Chondrocyte (in vitro differentiated cells): ENCODE data around the gene ZIK1. TPM values are rescaled to one million over a fixed set of nuclear protein-coding genes. Genes with fewer than 3 reads are reported as not detected.

Experiments
- DNase-seq: peaks from one replicate; pipeline ENCODE4 v3.0.0; 2021; ENCODE audit warnings: mixed read lengths, low spot score
- H3K27ac Mint-ChIP-seq: one replicate; pipeline ENCODE4 v1.8.0; 2021; ENCODE audit warnings: mild to moderate bottlenecking, moderate library complexity, mixed read lengths; ENCODE audit not compliant: unreplicated experiment
- H3K27me3 Mint-ChIP-seq: 2 replicates; pipeline ENCODE4 v1.8.0; 2021; ENCODE audit warnings: low read depth, mixed read lengths
- H3K36me3 Mint-ChIP-seq: 2 replicates; pipeline ENCODE4 v1.8.0; 2021; ENCODE audit warnings: low read depth, mixed read lengths
- H3K4me1 Mint-ChIP-seq: 2 replicates; pipeline ENCODE4 v1.8.0; 2021; ENCODE audit warnings: low read depth, mild to moderate bottlenecking, mixed read lengths
- H3K4me3 Mint-ChIP-seq: one replicate; pipeline ENCODE4 v1.8.0; 2021; ENCODE audit warnings: mild to moderate bottlenecking, moderate library complexity, mixed read lengths; ENCODE audit not compliant: unreplicated experiment
- H3K9me3 Mint-ChIP-seq: 2 replicates; pipeline ENCODE4 v1.8.0; 2021; ENCODE audit warnings: low read depth, mixed read lengths
- CTCF ChIP-seq: fragments of 200-600 bp; sonication (generic); IDR thresholded peaks from 2 replicates; pipeline ENCODE4 v1.5.0; 2021; ENCODE audit warnings: antibody characterized with exemption, mild to moderate bottlenecking, moderate library complexity
- total RNA-seq: library from RNA; stranded (reverse); gene quantifications from 3 replicates; pipeline ENCODE4 v1.2.1, GENCODE V29; 2021

The ZIK1 gene
- total RNA-seq, 1 donor from 2014 or later, result 5.5 TPM

GRCh38 chr19:57611113-57611512, 27.2 kb downstream of the ZIK1 start:
- Mint-ChIP-seq H3K27ac (no peak overlapping the region), H3K4me1 (peaks cover 21% of the 10 kb centered on the region), H3K36me3 (peaks cover 27% of the 10 kb centered on the region), H3K27me3 (no peaks in the 10 kb centered on the region), H3K4me3 (no peak overlapping the region), H3K9me3 (peaks cover 29% of the 10 kb centered on the region)
- no peak for TF ChIP-seq CTCF
- no peak for DNase-seq

- Mint-ChIP-seq H3K36me3 (peaks cover 45% of the 10 kb centered on the region), H3K27ac (peak within 1 kb of the TSS; percentile 87), H3K9me3 (peaks cover 48% of the 10 kb centered on the region), H3K4me3 (peak within 1 kb of the TSS; percentile 99), H3K27me3 (no peaks in the 10 kb centered on the region), H3K4me1 (peaks cover 21% of the 10 kb centered on the region)
- peak; percentile 64 for TF ChIP-seq CTCF
- peak; percentile 95 for DNase-seq
These were observed 30.2 kb downstream of the ZIK1 start, which contains the start of gene ZNF134 for GRCh38 chr19:57613941-57614743. ZNF134 (plus strand) TSS chr19:57614242; CDS start chr19:57619469, 5,227 bp downstream.

- no peak for TF ChIP-seq CTCF
- Mint-ChIP-seq H3K27ac (peak overlapping the region; percentile 87), H3K9me3 (peaks cover 60% of the 10 kb centered on the region), H3K27me3 (no peaks in the 10 kb centered on the region), H3K4me3 (peak overlapping the region; percentile 99), H3K36me3 (peaks cover 57% of the 10 kb centered on the region), H3K4me1 (peaks cover 21% of the 10 kb centered on the region)
- no peak for DNase-seq
These were observed 31.4 kb downstream of the ZIK1 start for GRCh38 chr19:57615346-57615745.

GRCh38 chr19:57620673-57621348, 36.9 kb downstream of the ZIK1 start:
- peaks cover 85% of the 10 kb centered on the region for H3K36me3 Mint-ChIP-seq
- no peak for DNase-seq
- H3K27ac Mint-ChIP-seq, result no peak overlapping the region
- no peak for TF ChIP-seq CTCF
- H3K4me1 Mint-ChIP-seq, result peaks cover under 1% of the 10 kb centered on the region
- no peak overlapping the region for H3K4me3 Mint-ChIP-seq
- peaks cover 80% of the 10 kb centered on the region for H3K9me3 Mint-ChIP-seq
- H3K27me3 Mint-ChIP-seq, result no peaks in the 10 kb centered on the region

GRCh38 chr19:57623091-57623490, 39.1 kb downstream of the ZIK1 start:
- H3K4me1 Mint-ChIP-seq, result no peaks in the 10 kb centered on the region
- no peak overlapping the region for H3K4me3 Mint-ChIP-seq
- peaks cover 68% of the 10 kb centered on the region for H3K9me3 Mint-ChIP-seq
- DNase-seq, result no peak
- peaks cover 68% of the 10 kb centered on the region for H3K36me3 Mint-ChIP-seq
- TF ChIP-seq CTCF, result no peak
- no peaks in the 10 kb centered on the region for H3K27me3 Mint-ChIP-seq
- H3K27ac Mint-ChIP-seq, result no peak overlapping the region
